Stimulated activated naive CD4-positive, alpha-beta T cell treated with Interleukin-2 at 50 U/mL for 16 hours (primary cell): Measurements from ENCODE around the gene KCNIP4.

Experiments used
- DNase-seq: peaks from one replicate; lab custom pipeline; 2025; lab: John Stamatoyannopoulos, UW

The KCNIP4 gene

DNA sequence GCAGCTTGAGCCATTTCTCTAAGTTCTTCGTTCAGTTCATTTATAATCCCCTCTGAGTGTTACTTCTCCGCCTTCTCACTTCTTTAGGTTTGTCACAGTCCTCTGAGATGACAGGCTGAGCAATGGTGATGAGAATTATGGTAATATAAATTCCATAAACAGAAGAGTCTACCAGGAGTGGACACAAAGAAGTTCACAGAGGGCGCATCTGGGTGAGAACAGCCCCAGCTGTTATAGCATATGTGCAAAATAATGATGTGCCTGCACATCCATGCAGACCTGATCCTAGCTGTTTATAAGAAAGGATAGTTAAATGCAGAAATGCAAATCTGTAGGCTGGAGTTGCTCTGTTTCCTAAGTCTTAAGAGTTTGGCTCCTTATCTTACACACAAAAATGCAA is 377.5 kb downstream of the KCNIP4 start:
- DNase-seq = no peak

DNA sequence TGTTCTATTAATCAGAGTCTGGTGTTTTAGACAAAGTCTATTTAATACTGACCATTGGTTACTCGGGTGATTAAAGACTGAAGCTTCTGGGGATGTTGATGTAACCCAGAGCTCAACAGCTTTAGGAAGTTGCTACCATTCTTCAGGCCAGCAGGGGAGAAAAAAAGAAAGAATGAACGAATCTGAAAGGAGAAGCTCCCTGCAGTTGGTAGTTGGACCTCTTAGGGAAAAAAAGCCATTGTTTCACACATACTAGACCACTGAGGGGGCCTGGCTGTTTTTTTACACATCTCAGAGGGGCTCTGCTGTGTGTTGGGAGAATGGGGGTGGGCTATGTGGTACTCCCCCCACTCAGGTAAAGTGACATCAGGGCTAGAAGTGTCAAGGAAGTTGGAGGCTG is 378.9 kb downstream of the KCNIP4 start:
- DNase-seq = no peak

DNA sequence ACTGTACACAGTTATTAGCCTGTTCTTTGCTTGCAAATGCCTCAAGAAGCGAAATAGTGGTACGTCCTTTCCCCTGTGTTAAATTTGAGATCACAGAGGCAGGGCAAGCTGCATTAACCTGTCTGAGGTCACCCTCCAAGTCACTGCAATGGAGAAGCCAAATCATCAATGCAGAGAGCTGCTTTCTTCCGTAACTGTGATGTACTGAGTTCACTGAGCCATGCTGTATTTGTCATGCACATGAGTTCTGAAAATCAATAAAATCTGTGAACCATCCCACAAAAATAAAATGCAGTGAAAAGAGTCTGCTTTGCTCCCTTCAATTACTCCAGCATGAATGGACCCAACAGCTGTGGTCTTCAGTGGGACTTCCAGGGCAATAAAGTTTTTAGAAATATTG is 393.5 kb downstream of the KCNIP4 start:
- no peak for DNase-seq

DNA sequence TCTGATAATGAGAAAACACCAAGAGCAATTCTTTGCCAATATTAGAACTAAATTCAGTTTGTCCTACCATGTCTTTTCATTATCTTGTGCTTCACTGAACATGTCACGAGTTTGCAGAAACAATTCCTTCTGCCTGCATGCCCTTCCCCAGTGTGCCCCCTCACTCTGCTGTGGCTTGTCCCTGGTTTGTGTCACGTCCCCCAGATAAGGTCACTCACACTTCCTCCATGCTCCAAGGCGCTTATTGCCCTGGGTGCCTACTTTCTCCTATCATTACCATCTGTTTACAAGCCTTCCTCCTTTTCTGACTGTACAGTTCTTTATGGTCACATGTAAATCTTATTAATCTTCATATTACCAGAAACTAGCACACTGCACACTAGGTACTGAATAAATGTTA is 394.1 kb downstream of the KCNIP4 start:
- DNase-seq = no peak

DNA sequence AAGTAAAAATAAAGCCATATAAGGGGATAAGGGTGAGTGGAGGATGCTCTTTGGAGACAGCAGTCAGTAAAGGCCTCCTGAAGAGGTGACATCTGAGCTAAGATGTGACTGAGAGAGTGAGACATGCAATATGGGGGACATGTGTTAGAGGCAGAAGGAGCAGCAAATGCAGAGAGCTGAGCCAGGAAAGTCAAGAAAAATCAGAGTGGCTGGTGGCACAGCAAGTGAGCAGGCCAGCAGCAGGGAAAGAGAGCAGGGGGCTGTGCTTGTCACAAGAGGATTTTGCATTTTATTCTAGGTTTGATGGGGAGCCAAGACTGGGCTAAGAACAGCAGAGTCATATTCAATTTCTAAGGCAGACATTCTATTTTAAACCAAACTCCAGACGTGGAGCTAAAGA is 394.5 kb downstream of the KCNIP4 start:
- DNase-seq = no peak

DNA sequence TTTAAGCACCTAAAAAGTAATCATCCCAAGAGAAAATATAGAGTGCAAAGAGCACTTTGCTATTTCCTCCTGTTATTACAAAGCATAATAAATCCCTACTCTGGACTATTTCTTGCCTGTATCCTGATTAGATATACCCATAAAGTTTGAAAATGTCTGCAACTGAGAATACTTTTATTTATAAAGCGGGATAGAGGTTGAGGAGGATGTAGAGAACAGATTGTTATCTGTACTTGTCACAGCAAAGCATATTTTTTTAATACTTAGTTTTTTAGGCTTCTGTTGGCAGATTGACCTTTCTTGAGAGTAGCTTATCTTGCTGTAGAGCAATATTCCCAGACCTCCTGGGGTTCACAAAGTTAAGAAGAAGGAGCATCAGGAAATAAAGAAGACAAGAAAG is 396.1 kb downstream of the KCNIP4 start:
- no peak for DNase-seq

DNA sequence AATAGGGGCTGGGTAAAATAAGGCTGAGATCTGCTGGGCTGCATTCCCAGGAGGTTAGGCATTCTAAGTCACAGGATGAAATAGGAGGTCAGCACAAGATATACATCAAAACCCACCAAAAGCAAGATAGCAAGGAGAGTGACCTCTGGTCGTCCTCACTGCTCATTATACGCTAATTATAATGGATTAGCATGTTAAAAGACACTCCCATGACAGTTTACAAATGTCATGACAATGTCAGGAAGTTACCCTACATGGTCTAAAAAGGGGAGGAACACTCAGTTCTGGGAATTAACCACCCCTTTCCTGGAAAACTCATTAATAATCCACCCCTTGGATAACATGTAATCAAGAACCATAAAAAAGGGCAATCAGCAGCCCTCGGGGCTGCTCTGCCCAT is 403.6 kb downstream of the KCNIP4 start:
- no peak for DNase-seq

DNA sequence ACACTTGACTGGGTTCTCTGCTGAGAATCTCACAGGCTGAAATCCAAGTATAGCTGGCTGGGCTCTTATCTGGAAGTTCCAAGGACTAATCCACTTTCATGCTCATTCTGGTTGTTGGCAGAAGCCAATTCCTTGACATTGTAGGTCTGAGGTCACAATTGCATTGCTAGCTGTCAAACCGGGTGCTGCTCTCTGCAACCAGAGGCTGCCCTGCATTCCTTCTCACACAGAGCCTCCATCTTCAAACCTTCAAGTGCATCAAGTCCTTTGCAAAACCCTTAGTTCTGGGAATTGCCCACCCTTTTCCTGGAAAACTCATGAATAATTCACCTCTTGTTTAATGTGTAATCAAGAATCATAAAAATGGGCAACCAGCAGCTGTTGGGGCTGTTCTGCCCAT is 404.2 kb downstream of the KCNIP4 start:
- no peak for DNase-seq

DNA sequence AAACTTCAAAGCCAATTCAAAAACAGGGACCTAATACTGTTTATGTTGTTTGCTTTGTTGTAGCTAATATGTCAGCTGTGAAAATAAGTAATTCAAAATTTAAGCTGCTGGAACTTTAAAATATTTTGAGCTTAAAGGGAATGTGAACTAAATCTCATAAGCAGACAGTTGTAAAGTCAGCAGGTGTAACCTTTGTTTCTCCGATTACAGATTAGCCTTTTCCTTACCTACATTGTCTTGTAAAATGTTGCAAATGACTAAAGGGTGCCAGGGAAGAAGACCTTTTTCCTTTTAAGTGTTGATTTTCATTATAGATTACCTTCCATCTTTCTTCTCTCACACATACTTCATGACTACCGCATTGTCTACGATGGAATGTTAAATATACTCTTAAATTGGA is 405.1 kb downstream of the KCNIP4 start:
- no peak for DNase-seq

DNA sequence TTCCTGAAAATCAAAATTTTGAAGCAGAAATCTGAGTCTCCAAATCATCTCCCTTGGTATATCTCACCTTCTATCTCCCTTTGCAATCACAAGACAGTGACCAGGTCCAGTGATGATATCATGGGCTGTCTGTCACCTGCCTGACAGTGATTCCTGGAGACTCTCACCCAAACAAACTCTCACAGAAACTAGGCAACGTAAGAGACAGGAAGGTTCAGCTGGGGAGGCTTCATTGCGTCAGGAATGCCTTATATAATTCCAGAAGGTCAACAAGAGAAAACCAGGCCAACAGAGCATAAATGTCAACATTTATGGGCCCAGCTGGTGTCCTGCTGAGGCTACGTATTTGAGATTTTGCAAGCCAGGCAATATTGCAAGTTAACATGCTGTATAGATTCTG is 412.7 kb downstream of the KCNIP4 start:
- no peak for DNase-seq

DNA sequence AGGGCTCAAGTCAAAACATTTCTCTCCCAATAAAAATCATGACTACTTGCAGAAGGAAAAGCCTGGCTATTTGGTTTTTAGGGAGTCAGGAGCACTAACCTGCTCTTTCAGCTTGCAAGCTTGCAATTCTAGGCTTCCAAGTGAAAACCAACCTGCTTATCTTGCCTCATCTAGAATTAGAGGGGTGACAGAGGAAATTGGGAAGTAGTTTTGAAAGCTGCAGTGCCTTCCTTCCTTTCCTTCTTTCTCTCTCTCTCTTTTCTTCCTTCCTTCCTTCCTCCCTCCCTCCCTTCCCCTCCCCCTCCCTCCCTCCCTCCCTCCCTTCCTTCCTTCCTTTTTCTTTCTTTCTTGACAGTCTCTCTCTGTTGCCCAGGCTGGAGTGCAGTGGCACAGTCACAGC is 417.5 kb downstream of the KCNIP4 start:
- DNase-seq = no peak

DNA sequence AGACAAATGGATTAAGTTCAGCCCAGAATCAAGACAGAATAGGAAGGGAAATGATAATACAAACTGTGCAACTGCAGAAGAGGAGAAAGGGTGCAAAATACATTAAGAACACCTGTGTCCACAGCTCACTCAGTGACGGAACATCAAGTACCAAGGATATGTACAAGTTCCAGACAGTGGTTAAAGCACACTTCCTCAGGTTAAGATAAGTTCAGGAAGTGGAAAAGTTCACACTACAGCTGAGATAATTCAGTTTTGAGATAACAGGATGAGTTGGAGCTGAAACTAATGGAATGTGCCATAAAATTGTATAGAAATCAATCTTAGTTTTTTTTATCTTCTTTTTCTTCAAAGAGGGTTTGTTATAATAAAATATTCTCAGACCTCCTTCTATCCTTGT is 419.4 kb downstream of the KCNIP4 start:
- no peak for DNase-seq

DNA sequence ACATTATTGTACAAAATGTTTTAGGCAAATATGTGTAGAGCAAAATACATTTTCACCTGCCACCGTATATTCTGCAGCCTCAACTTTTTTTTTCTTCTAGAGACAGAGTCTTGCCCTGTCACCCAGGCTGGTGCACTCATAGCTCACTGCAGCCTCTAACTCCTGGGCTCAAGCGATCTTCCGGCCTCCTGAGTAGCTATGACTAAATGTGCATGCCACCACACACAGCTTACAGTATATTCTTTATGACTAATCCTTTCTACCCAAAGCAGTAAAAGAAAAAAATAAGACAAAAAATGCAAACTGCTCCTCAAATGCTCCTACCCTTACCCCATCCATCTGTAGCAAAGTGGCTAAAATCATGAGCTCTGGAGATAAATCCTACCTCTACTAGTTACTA is 426.3 kb downstream of the KCNIP4 start:
- DNase-seq = no peak

DNA sequence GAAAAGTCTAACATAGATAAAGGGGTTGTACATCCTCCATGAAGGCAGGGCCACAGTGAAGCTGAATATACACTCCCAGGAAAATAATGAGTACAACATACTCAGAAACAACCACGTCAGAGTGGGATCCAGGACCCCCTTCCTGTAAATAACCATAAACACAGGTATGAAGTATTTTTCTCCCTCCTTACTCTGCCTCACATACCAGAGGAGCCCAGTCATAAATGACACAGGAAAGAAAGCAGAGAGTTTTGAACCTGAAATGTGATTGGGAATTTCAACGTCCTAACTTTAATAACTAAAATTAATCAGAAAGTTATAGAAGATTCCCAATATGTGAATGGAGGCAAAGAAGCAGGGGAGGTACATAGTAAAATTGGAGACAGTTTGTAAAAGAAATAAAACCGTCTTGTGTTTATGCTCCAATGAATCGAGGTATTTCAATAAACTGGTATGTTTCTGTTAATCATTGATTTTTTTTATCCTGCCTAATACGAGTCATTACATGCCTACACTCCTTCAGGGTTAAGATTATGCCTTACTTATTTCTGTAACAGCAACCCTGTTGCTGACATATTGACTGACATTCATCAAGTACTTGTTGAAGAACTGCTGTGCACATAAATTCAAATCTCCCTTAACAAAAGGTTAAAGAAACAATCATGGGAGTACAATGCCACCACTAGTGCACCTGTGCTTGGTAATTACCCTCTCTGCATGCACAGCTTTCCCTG is 431.3 kb downstream of the KCNIP4 start:
- DNase-seq = no peak

DNA sequence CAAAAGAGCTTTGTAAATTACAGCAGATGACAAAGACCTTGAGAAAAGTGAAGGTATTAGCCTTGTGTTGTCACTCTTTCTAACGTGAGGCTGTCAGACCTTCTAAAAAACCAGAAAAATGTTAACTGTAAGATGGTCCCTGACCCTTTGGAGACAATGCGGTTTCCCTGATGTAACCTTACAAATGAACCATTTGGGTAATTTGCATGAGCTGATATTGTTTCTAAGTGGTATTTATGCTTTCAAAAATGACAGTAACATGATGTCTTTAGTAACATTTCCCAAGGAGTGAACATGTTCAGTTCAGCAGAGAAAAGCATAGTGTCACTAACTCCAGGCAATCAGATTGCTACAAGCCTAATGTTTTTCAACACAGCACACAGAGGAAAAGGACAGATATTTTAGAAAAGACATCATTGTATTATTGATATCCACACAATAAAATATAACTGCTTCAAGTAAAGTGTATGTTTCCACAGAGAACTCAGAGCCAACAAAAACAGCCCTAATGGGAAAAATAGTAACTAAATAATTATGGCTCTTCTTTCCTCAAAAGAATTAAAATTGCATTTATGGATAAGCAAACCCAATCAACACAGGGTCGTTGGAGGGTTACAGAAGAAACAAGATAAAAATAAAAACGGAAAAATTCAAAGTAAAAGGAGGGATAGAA is 434.4 kb downstream of the KCNIP4 start:
- no peak for DNase-seq

DNA sequence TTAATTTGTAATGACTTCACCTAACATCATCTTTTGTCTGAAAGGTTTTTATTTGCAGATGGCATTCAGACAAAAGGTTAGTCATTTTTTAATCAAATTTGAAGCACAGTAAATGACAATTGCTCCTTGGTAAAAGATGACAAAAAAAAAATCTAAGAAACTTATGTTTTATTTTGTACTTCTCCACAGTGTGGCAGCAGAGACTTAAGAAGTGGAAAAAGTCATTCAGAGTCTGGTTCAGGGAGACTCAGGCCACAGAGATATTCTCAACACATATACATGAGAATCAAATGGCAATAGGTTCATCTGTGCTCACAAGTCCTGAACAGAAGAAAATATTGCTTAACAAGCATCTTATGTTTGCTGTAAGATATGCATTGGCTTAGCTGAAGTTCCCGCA is 436.2 kb downstream of the KCNIP4 start:
- DNase-seq = no peak

DNA sequence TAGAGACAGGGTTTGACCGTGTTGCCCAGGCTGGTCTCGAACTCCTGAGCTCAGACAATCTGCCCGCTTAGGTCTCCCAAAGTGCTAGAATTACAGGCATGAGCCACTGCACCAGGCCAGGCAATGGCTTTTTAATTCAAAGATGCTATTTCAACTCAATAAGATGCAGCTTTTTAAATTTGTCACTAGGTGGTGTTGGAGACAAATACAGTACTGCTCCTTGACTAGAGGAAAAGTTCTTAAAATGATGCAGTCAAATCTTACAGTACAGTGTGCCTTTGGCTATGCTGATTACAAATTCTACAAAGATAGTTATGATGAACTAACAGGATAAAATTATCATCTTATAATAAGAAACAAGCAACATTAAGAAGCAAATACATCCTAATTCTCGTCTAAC is 441.1 kb downstream of the KCNIP4 start:
- DNase-seq = no peak

DNA sequence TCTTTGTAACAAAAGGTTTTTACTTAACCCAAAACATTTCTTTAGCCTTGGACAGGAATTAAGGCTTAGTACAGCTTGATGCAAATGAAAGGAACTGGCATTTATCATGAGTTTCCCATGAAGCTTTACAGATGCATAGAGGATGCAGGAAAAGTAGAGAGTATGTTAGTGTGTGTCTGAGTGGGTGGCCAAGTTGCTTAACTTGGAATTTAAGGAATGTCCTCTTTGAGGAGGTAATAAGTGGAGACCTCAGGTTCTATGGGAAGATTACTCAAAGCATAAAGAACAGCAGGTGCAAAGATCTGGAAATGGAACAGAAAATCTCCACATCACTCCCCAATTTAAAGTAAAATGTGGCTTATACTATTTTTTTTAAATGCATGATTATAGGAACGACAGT is 457.9 kb downstream of the KCNIP4 start:
- DNase-seq = no peak

DNA sequence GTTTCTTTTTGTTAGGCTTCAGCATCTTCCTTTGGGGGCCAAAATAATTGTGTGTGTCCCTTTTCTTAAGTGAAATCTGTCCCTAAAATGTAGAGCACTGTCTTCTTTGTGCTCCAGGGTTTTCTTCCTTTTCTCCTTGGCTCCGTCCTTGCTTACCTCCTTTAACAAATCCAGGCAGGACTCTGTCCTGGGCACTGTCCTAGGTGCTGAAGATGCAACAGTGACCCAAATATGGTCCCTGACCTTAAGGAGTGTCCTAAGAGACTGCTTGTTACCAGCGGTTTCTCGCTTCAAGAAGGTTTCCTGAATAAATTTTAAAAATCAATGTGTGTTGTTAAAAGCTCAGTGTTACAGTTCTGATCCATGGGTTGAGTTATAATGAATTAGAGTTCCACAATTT is 471.8 kb downstream of the KCNIP4 start:
- DNase-seq = no peak

DNA sequence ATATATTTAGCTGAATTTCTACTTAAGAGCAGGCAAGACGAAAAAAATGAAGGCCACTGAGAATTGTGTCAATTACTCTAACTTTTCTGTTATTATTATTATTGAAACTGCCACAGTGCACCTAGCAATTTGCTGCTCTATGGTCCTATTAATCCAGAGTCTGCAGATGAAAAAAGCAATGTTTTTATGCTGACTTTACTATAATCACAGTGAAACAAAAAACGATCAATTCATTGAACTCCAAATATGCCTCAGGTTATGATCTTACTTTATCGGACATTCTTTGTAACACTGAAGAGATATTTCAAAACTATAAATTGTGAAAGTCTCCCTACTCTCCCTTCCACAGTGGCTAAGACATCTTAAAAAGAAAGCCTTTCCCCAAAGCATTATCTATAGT is 474.4 kb downstream of the KCNIP4 start:
- no peak for DNase-seq

DNA sequence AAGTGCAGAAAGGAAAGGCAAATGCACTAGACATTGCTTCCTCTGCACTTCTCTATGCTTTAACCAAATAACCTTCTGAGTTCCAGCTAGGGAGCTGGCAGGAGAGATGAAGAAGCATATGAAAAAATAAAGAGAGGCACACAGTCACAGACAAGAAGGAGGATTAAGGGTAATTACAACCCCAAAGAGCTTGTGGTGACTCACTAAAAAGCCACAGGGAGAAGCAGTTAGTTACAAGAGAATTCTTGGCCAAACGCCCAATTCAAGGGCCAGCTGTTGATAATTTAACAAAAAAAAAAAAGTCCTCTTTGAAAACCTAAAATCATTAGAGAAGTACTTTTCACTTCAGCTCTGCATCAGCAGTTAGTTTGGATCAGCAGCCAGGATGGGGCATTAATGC is 478.0 kb downstream of the KCNIP4 start:
- no peak for DNase-seq

DNA sequence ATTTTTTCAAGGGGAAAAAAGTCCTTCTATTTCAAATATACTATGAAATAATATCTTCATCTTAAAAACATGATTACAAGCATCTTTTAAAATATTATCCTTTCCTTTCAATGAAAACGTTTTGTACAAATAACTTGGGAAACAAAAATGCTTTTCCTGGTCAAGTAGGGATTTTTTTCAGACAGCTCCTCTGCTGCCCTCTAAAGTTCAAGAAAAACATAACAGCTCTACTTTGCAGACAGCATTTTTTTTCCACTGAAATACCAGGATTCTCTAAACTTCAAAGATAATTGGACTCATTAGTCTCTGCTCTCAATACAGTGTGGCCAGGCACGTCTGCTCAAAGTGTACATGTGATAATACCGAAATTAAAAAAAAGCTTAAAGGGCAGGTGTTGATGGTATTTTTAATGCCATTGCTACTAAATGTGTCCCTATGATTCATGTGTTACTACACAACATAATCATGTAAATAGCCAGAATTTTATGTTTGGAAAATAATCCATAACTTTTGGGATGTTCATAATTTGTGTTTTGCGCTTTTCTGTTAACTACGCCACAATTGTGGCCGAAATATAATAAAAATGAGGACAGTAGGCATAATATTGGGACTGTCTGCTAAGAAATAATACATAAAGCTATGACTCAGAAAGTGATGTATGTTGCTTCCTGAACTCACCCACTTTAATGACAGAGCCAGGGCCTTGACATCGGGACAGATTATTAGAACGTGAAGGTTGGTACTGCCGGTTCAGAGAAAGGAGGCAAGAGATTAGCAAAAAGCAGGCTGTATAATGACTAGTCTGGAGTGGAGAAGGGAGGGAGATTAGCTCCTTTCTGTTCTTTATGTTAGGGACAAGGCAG is 478.9 kb downstream of the KCNIP4 start:
- DNase-seq = no peak

DNA sequence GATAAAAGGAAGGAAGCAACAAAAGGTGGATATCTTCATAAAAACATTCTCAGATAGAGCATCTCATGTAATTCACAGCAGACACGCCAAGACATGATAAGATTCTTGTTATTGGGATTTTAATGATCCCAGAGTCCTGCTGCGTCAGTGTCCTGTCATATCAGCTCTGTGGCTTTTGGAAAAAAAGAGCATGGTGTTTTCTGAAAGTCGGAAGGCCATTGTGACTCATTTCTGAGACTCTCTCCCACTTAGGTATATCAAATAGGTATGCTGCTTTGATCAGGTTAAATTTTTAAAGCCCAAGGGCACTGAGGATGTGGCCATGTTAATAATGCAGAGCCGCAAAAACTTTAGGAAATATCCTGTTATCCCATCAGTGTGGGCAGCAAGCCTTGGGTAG is 481.0 kb downstream of the KCNIP4 start:
- DNase-seq = no peak
